MG63 (cell line): ENCODE measurements around the gene GUSB. TPM values are rescaled to one million over a fixed set of nuclear protein-coding genes. Genes with fewer than 3 reads are reported as not detected.
"Not testable (repeated sequence)": the region's sequence is repeated elsewhere in the genome, so short reads cannot be mapped to it uniquely, and the experiment has no call there.

Experiments used
- DNase-seq: peaks from one replicate; pipeline ENCODE4 v3.0.0-alpha.2; 2020
- H3K27me3 ChIP-seq: fragments of 250-450 bp; sonication (Bioruptor Pico); 2 replicates; pipeline ENCODE4 v1.5.1; 2020; ENCODE audit warnings: mild to moderate bottlenecking, moderate library complexity
- H3K36me3 ChIP-seq: fragments of 250-450 bp; sonication (Bioruptor Pico); 2 replicates; pipeline ENCODE4 v1.5.1; 2020; ENCODE audit warnings: mild to moderate bottlenecking, moderate library complexity
- H3K4me3 ChIP-seq: fragments of 250-450 bp; sonication (Bioruptor Pico); 2 replicates; pipeline ENCODE4 v1.5.1; 2020; ENCODE audit warnings: mild to moderate bottlenecking, moderate library complexity
- H3K9me3 ChIP-seq: fragments of 250-450 bp; sonication (Bioruptor Pico); 2 replicates; pipeline ENCODE4 v1.5.1; 2020; ENCODE audit warnings: mild to moderate bottlenecking, moderate library complexity
- total RNA-seq: library from RNA; depleted of rRNA; stranded (reverse); fragments of >200 nt; shearing (Covaris generic); gene quantifications from 2 replicates; pipeline ENCODE4 v1.2.3, GENCODE V29; 2014; ENCODE audit warnings: low replicate concordance

Gene GUSB
- total RNA-seq, 1 experiment from 2014 or later, result 27.0 TPM

DNA sequence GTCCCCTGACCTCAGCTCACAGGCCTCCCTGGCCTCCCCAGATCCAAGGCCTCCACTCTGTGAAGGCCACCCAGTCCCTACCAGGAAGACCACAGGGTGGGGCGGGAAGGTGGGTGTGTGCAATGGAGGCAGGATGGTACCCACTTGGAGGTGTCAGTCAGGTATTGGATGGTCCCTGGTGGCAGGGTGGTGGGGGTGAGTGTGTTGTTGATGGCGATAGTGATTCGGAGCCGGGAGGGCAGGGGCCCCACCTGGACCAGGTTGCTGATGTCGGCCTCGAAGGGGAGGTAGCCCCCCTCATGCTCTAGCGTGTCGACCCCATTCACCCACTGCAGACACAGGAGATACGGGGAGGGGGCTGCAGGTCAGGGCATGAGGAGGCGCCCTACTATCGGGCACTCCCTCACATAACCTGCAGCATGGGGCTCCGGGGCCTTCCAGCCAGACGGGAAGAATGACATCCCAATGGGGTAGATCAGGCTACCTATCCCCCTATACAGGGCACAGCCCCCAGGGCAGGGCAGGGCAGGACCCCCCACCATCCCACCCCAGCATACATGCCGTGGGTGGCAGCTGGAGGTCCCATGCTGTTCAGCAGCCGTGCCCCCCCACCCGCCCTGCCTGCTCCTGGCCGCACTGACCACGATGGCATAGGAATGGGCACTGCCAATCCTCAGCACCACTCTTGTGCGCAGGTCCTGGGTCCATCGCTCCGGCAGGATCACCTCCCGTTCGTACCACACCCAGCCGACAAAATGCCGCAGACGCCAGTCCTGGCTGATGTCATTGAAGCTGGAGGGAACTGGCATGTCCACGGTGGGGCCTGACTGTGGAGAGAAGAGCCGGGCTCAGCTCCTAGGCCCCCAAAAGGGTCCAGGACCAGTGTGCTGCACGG, 2.2 kb downstream of the GUSB start:
- no peaks in the 10 kb centered on the region for H3K27me3 ChIP-seq
- no peak overlapping the region for H3K4me3 ChIP-seq
- no peaks in the 10 kb centered on the region; the same call in 1 of the 2 replicates for H3K36me3 ChIP-seq
- DNase-seq, result no peak
- no peaks in the 10 kb centered on the region for H3K9me3 ChIP-seq

DNA sequence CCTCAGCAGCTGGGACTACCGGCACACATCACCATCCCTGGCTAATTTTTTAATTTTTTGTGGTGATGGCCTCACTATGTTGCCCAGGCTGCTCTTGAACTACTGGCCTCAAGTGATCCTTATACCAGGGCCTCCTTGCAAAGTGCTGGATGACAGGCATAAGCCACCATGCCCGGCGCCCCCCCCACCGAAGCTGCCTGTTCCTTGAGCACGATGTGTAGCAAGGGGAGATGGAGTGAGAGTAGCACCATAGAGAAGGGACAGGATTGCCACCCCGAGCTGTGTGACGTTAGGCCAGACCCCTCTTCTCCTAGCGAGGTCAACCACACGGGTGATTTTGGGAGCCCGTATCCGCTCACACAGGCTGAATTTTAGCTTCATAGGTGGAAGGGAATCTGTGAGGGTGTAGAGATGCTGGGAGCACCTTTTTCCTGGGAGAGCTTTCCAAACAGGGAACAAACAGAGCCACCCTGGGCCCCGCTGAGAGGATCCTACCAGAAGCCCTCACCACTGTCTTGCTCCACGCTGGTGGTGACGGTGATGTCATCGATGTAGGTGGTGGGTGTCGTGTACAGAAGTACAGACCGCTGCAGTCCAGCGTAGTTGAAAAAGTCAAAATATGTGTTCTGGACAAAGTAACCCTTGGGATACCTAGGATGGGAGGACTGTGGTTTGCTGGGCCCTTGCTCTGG, 3.0 kb downstream of the GUSB start:
- Histone ChIP-seq H3K9me3 (no peaks in the 10 kb centered on the region), H3K27me3 (no peaks in the 10 kb centered on the region), H3K36me3 (no peaks in the 10 kb centered on the region; the same call in 1 of the 2 replicates), H3K4me3 (no peak overlapping the region)
- DNase-seq, result no peak

DNA sequence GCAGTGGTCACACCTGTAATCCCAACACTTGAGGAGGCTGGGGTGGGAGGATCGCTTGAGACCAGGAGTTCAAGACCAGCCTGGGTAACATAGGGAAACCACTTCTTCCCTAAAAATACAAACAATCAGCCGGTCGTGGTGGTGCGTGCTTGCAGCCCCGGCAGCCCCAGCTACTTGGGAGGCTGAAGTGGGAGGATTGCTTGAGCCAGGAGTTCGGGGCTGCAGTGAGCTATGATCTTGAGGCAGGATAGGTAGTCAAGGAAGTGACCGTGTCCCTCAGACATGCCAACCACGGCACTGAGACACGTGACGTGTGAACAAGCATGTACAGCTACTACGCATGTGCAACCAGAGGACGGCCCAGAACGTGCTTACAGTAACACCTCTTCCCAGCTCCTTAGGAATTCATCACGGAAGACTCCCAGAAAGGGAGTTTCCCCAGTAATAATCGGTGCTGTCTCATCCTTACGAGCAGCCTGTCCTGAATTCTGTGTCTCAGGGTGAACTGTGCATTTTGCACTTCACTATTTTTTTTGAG, 5.3 kb downstream of the GUSB start:
- no peak for DNase-seq
- H3K4me3 ChIP-seq, result no peak overlapping the region
- no peaks in the 10 kb centered on the region; the same call in 1 of the 2 replicates for H3K36me3 ChIP-seq
- H3K9me3 ChIP-seq, result no peaks in the 10 kb centered on the region
- H3K27me3 ChIP-seq, result no peaks in the 10 kb centered on the region

DNA sequence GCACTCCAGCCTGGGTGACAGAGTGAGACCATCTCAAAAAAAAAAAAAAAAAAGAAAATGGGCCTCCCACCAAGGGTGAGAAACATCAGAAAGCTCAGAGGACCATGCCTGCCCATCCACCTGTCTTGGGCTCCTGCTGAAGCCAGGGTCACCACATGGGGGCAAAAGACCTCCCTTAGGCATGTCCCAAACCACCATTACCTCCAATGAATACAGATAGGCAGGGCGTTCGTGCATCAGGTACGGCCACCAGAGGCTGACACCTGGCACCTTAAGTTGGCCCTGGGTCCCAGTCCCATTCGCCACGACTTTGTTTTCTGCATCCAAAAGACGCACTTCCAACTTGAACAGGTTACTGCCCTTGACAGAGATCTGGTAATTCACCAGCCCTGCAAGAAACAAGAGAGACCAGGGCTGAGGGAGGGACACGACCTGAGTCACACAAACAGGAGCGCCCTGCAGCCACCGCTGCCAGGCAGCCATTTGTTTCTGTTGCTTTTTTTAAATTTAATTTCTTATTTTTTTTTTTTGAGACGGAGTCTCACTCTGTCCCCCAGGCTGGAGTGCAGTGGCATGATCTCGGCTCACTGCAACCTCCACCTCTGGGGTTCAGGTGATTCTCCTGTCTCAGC, 6.1 kb downstream of the GUSB start:
- Histone ChIP-seq H3K36me3 (no peaks in the 10 kb centered on the region; the same call in 1 of the 2 replicates), H3K27me3 (no peaks in the 10 kb centered on the region), H3K4me3 (no peak overlapping the region), H3K9me3 (no peaks in the 10 kb centered on the region)
- DNase-seq, result no peak

DNA sequence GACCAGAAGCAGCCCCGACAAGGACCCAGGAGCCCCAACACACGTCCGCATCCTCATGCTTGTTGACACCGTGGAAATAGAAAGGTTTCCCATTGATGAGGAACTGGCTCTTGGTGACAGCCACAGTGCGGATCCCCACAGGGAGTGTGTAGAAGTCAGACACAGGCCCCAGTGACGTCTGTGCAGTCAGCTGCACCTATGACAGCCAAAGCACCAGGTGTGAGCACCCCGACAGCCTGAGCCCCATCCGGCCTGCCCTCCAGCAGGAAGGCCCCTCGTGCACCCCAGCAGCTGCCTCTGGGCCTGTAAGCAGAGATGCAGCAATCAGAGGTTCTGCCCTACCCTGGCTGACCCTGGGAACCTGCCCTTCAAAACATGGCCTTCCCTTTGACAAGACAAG, 7.1 kb downstream of the GUSB start:
- Histone ChIP-seq H3K9me3 (no peaks in the 10 kb centered on the region), H3K4me3 (no peak overlapping the region), H3K27me3 (no peaks in the 10 kb centered on the region), H3K36me3 (no peaks in the 10 kb centered on the region; the same call in 1 of the 2 replicates)
- no peak for DNase-seq

DNA sequence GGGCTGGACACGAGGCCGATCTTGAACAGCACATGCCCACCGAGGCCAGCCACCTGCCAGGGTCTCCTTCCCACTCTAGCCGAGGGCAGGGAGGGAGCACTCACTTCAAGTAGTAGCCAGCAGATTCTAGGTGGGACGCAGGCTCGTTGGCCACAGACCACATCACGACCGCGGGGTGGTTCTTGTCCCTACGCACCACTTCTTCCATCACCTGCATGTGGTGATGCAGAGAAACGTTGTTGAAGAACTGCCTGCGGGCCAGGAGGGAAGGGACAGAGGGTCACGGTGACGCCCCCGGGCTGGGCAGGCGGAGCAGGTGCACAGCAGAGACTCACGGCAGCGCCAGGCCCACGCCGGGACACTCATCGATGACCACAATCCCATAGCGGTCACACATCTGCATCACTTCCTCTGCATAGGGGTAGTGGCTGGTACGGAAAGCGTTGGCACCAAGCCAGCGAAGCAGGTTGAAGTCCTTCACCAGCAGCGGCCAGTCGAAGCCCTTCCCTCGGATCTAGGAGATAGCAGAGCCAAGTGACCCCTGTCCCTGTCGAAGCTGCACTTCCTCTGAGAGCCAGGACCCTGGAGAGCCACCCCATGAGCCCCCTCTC, 7.7 kb downstream of the GUSB start:
- no peak for DNase-seq
- H3K9me3 ChIP-seq, result no peaks in the 10 kb centered on the region
- no peak overlapping the region for H3K4me3 ChIP-seq

DNA sequence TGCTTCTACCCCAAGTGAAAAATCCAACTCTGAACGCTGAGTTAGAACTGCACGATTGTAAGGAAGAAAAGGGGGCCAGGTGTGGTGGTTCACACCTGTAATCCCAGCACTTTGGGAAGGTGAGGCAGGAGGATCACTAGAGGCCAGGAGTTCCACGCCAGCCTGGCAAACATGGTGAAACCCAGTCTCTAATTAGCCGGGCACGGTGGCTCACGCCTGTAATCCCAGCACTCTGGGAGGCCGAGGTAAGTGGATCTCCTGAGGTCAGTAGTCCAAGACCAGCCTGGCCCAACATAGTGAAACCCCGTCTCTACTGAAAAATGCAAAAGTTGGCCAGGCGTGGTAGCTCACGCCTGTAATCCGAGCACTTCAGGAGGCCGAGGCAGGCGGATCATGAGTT, 9.0 kb downstream of the GUSB start:
- Histone ChIP-seq H3K4me3 (no peak overlapping the region), H3K36me3 (peaks cover 4% of the 10 kb centered on the region; the same call in 1 of the 2 replicates), H3K9me3 (no peaks in the 10 kb centered on the region), H3K27me3 (no peaks in the 10 kb centered on the region)
- no peak for DNase-seq

More for the DNA sequence above, 7.7 kb downstream of the GUSB start:
- H3K36me3 ChIP-seq, result peaks cover 3% of the 10 kb centered on the region; the same call in 1 of the 2 replicates
- H3K27me3 ChIP-seq, result no peaks in the 10 kb centered on the region

DNA sequence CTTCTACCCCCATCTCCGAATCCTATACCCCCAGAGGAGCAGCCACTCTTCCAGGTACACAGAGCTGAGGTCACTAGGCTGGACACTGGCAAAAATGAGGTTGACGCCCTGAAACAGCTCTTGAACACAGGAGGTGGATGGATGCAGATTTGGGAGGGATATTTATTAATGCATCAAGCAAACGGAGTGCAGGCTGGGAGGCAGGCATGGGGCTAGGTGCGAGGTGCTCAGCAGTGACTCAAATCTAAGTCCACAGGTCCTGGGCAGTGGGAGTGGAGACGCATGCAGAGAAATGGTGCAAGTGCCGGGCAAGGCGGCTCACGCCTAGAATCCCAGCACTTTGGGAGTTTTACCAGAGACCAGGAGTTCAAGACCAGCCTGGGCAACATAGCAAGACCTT, 11.0 kb downstream of the GUSB start:
- no peaks in the 10 kb centered on the region for H3K9me3 ChIP-seq
- no peak overlapping the region for H3K4me3 ChIP-seq
- no peak for DNase-seq
- peaks cover 4% of the 10 kb centered on the region for H3K36me3 ChIP-seq
- H3K27me3 ChIP-seq, result no peaks in the 10 kb centered on the region

DNA sequence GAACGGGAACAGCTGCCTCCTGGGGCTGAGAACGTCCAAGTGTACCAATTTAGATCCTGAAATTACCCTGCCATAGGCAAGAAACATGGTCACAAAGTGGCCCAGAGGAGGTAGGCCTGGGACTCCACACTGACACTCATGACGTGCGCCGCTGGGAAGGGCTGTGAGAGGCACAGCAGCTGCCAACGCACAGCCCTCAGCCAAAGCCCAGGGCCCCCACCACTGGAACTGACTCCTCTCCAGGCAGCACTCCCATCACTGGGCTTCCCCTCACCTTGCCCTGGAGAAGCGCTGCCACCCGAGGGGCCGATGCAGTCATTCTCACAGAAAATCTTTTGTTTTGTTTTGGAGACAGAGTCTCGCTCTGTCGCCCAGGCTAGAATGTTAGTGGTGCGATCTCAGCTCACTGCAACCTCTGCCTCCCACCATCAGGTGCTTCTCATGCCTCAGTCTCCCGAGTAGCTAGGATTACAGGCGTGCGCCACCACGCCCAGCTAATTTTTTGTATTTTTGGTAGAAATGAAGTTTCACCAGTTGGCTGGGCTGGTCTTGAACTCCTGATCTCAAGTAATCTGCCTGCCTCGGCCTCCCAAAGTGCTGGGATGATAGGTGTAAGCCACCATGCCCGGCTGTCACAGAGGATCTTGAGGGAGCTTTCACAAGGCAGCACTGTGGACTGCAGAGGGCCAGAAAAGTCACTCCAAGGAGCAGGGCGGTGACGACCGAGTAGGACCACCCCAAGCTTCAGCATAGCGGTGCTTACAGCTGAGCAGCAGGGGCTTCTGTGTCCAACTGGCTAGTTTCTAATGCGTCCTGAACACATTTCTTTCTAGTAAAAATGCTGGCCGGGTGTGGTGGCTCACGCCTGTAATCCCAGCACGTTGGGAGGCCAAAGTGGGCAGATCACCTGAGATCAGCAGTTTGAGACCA, 13.5 kb downstream of the GUSB start:
- peaks cover 7% of the 10 kb centered on the region for H3K36me3 ChIP-seq
- no peaks in the 10 kb centered on the region for H3K9me3 ChIP-seq
- H3K4me3 ChIP-seq, result no peak overlapping the region
- no peaks in the 10 kb centered on the region for H3K27me3 ChIP-seq
- DNase-seq, result no peak

DNA sequence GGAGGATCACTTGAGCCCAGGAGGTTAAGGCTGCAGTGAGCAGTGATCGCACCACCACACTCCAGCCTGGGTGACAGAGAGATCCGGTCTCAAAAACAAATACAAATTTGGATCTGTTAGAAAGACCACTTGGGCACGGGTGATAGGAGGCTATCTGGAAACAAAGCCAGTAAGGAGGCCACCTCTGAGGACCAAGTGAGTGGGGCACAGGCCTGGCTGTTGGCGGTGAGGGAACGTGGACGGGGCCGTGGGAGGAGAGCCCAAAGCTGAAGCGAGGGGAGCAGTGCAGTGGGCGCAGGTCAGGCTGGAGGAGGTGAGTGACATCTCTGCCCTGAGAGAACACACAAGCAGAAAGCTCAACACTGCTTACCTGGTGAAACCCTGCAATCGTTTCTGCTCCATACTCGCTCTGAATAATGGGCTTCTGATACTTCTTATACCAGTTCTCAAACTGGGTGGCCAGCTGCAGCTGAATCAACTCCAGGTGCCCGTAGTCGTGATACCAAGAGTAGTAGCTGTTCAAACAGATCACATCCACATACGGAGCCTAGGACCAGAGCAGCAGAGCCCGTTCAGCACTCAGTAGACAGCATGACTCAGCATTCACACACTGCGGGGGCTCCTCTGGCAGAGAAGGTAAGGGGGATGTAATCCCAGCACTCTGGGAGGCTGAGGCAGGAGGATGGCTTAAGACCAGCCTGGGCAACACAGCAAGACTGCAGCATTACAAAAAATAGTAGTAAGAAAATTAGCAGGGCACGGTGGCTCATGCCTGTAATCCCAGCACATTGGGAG, 14.5 kb downstream of the GUSB start:
- Histone ChIP-seq H3K36me3 (peaks cover 10% of the 10 kb centered on the region), H3K27me3 (no peaks in the 10 kb centered on the region), H3K4me3 (no peak overlapping the region), H3K9me3 (no peaks in the 10 kb centered on the region)
- no peak for DNase-seq

DNA sequence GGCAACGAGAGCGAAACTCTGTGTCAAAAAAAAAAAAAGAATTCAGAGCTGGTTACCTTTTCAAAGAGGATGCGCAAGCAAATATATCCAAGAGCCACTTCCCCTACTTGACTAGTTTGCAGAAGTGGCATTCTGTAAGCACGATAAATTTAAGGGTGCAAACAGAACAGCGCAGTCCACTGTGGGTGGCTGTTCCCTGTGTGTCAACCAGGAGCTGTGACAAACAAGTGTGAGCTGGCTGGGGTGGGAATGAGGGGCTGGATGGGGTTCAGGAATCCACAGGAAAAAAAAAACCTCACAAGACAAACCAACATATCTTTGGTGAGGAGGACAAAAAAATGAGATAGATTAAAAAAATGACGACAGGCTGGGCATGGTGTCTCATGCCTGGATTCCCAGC, 15.9 kb downstream of the GUSB start:
- no peak for DNase-seq
- Histone ChIP-seq H3K36me3 (peaks cover 11% of the 10 kb centered on the region), H3K9me3 (no peaks in the 10 kb centered on the region), H3K27me3 (no peaks in the 10 kb centered on the region), H3K4me3 (no peak overlapping the region)

DNA sequence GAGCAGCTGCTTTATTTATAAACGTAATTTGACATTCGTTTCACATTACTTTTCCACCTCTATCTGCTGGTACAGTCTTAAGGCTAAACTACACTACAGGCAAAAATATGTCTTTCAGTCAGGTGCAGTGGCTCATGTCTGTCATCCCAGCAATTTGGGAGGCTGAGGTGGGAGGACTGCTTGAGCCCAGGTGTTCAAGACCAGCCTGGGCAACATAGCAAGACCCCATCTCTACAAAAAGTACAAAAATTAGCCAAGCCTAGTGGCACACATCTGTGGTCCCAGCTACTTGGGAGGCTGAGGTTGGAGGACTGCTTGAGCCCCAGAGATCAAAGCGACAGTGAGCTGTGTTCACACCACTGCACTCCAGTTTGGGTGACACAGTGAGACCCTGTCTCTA, 17.3 kb downstream of the GUSB start:
- DNase-seq, H3K9me3 ChIP-seq, H3K4me3 ChIP-seq, H3K27me3 ChIP-seq: not testable (repeated sequence)
- peaks cover 23% of the 10 kb centered on the region for H3K36me3 ChIP-seq

DNA sequence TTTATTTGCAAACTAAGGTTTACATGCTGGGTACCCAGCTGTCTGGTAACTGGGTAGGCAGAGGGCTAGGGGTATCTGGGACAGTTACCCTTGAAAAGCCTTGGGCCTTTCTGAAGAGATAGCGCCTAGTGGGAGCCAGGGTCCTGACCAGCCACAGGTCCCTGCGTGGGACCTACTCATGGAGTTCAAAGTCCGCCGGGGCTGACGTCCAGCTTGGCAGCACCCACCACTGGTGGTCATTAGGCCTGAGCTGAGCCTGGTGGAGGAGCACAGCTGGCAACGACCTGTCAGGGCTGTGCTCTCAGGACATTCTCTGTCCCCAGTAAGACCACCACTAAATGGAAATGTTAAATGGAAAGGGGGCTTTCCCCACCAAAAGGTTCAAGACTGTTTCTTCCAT, 20.0 kb downstream of the GUSB start:
- Histone ChIP-seq H3K4me3 (no peak overlapping the region), H3K36me3 (peaks cover 28% of the 10 kb centered on the region), H3K9me3 (no peaks in the 10 kb centered on the region), H3K27me3 (no peaks in the 10 kb centered on the region)
- no peak for DNase-seq

DNA sequence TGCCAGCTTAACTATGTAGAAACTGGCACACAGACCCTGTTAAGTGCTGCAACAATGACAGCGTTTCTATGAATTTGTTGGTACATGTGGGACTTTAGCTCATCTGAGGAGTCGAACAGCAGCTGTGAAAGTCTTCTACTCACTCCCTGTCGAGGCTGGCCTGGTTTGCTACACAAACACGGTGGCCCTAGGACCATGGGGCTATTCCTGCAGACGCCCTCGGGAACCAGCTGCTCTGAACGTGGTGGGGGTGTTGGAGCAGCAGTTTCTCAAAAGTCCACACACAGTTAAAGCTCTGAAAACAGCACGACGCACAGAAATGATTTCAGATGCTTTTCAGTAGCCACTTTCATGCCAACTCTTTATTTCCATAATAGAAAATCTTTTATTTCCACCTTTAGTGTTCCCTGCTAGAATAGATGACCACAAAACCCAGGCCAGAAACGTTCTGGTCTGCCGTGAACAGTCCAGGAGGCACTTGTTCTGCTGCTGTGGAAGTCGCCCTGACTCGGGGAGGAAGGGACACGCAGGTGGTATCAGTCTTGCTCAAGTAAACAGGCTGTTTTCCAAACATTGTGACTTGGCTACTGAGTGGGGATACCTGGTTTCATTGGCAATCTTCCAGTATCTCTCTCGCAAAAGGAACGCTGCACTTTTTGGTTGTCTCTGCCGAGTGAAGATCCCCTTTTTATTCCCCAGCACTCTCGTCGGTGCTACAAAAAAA, 21.5 kb downstream of the GUSB start:
- DNase-seq, result no peak
- H3K36me3 ChIP-seq, result peaks cover 33% of the 10 kb centered on the region

More for the DNA sequence above, 21.5 kb downstream of the GUSB start:
- Histone ChIP-seq H3K9me3 (no peaks in the 10 kb centered on the region), H3K27me3 (no peaks in the 10 kb centered on the region), H3K4me3 (no peak overlapping the region)
